ENCODE measurements around the gene TTC36. TPM values are rescaled to one million over a fixed set of nuclear protein-coding genes. Genes with fewer than 3 reads are reported as not detected.

TTC36 gene
- total RNA-seq, 2 donors from 2014 or later: 0.89 TPM; not detected in 1

GRCh38 chr11:118544010-118544646, 16.9 kb downstream of the TTC36 start:
- no peaks in the 10 kb centered on the region for H3K27me3 ChIP-seq
- H3K4me1 ChIP-seq: no peaks in the 10 kb centered on the region
- H3K36me3 ChIP-seq: peaks cover 22% of the 10 kb centered on the region
- TF ChIP-seq CTCF (IDR thresholded peaks at IDR 0.05): no peak
- H3K9me3 ChIP-seq: no peaks in the 10 kb centered on the region
- DNase-seq (ENCODE audit: low spot score): no peak
- H3K4me3 ChIP-seq: no peak overlapping the region
- H3K27ac ChIP-seq: no peak overlapping the region

GRCh38 chr11:118544647-118545010, 17.4 kb downstream of the TTC36 start:
- Histone ChIP-seq H3K27ac (no peak overlapping the region), H3K36me3 (peaks cover 22% of the 10 kb centered on the region), H3K4me3 (no peak overlapping the region), H3K9me3 (no peaks in the 10 kb centered on the region), H3K4me1 (no peaks in the 10 kb centered on the region), H3K27me3 (no peaks in the 10 kb centered on the region)
- no peak for TF ChIP-seq CTCF (IDR thresholded peaks at IDR 0.05)
- DNase-seq (ENCODE audit: low spot score): no peak

GRCh38 chr11:118545533-118545932, 18.3 kb downstream of the TTC36 start:
- H3K36me3 ChIP-seq: peaks cover 22% of the 10 kb centered on the region
- DNase-seq (ENCODE audit: low spot score): no peak
- no peak for TF ChIP-seq CTCF (IDR thresholded peaks at IDR 0.05)

GRCh38 chr11:118547132-118547531, 19.9 kb downstream of the TTC36 start:
- Histone ChIP-seq H3K27ac (no peak overlapping the region), H3K36me3 (peaks cover 34% of the 10 kb centered on the region)

More at GRCh38 chr11:118545533-118545932, 18.3 kb downstream of the TTC36 start:
- Histone ChIP-seq H3K4me1 (no peaks in the 10 kb centered on the region), H3K9me3 (no peaks in the 10 kb centered on the region), H3K27me3 (no peaks in the 10 kb centered on the region), H3K27ac (no peak overlapping the region), H3K4me3 (no peak overlapping the region)

GRCh38 chr11:118552341-118552740, 25.1 kb downstream of the TTC36 start:
- no peak for TF ChIP-seq CTCF (IDR thresholded peaks at IDR 0.05)
- Histone ChIP-seq H3K27me3 (no peaks in the 10 kb centered on the region), H3K9me3 (no peaks in the 10 kb centered on the region), H3K4me1 (no peaks in the 10 kb centered on the region), H3K4me3 (no peak overlapping the region), H3K36me3 (peaks cover 35% of the 10 kb centered on the region), H3K27ac (no peak overlapping the region)
- DNase-seq (ENCODE audit: low spot score): no peak

More at GRCh38 chr11:118547132-118547531, 19.9 kb downstream of the TTC36 start:
- TF ChIP-seq CTCF (IDR thresholded peaks at IDR 0.05): no peak
- no peaks in the 10 kb centered on the region for H3K27me3 ChIP-seq
- no peaks in the 10 kb centered on the region for H3K4me1 ChIP-seq
- H3K9me3 ChIP-seq: no peaks in the 10 kb centered on the region
- H3K4me3 ChIP-seq: no peak overlapping the region
- DNase-seq (ENCODE audit: low spot score): no peak

- H3K4me1 ChIP-seq: peaks cover 0 to 14% of the 10 kb centered on the region in 2 donors
- H3K4me3 ChIP-seq: no peak overlapping the region
- H3K36me3 ChIP-seq: peaks cover 26% of the 10 kb centered on the region
- no peak for TF ChIP-seq CTCF (IDR thresholded peaks at IDR 0.05)
- no peak overlapping the region for H3K27ac ChIP-seq
- H3K9me3 ChIP-seq: no peaks in the 10 kb centered on the region
- no peak for DNase-seq (ENCODE audit: low spot score)
- H3K27me3 ChIP-seq: no peaks in the 10 kb centered on the region
Measured at GRCh38 chr11:118560806-118561205, 33.5 kb downstream of the TTC36 start.

Data from right atrium auricular region (tissue), 2 donors.